H9 (cell line): ENCODE measurements around the gene AATK. TPM values are rescaled to one million over a fixed set of nuclear protein-coding genes. Genes with fewer than 3 reads are reported as not detected.

Source experiments
- DNase-seq: peaks from one replicate; pipeline ENCODE4 v3.0.0-alpha.2; 2017
- H2AFZ ChIP-seq: one replicate; pipeline ENCODE4 v1.6.1; 2013; ENCODE audit warnings: mild to moderate bottlenecking, low read length, control low read depth, moderate library complexity
- H2AK5ac ChIP-seq: 2 replicates; pipeline ENCODE4 v1.6.1; 2013; ENCODE audit warnings: low read length, control low read depth, mixed read lengths; ENCODE audit not compliant: insufficient read length
- H2BK120ac ChIP-seq: one replicate; pipeline ENCODE4 v1.6.1; 2013; ENCODE audit warnings: low read depth, mild to moderate bottlenecking, low read length, control low read depth, inconsistent platforms; ENCODE audit not compliant: poor library complexity, severe bottlenecking
- H2BK12ac ChIP-seq: 2 replicates; pipeline ENCODE4 v1.6.1; 2013; ENCODE audit warnings: low read length, control low read depth, mixed read lengths, low read depth; ENCODE audit not compliant: insufficient read length
- H2BK15ac ChIP-seq: 2 replicates; pipeline ENCODE4 v1.6.1; 2013; ENCODE audit warnings: low read depth, low read length, control low read depth
- H2BK20ac ChIP-seq: one replicate; pipeline ENCODE4 v1.6.1; 2013; ENCODE audit warnings: low read depth, mild to moderate bottlenecking, low read length, control low read depth, inconsistent platforms; ENCODE audit not compliant: poor library complexity, severe bottlenecking
- H2BK5ac ChIP-seq: 2 replicates; pipeline ENCODE4 v1.6.1; 2013; ENCODE audit warnings: low read length, control low read depth, mixed read lengths; ENCODE audit not compliant: insufficient read length
- H3K14ac ChIP-seq: 2 replicates; pipeline ENCODE4 v1.6.1; 2013; ENCODE audit warnings: low read length, control low read depth; ENCODE audit not compliant: insufficient read depth
- H3K18ac ChIP-seq: 2 replicates; pipeline ENCODE4 v1.6.1; 2013; ENCODE audit warnings: low read depth, mild to moderate bottlenecking, mixed read lengths, low read length, control low read depth; ENCODE audit not compliant: insufficient read length
- H3K23ac ChIP-seq: 2 replicates; pipeline ENCODE4 v1.6.1; 2013; ENCODE audit warnings: low read length, control low read depth, mixed read lengths, low read depth; ENCODE audit not compliant: insufficient read length
- H3K23me2 ChIP-seq: 2 replicates; pipeline ENCODE4 v1.6.1; 2013; ENCODE audit warnings: low read depth, mild to moderate bottlenecking, mixed read lengths, low read length, control low read depth; ENCODE audit not compliant: insufficient read length, poor library complexity, severe bottlenecking
- H3K27ac ChIP-seq: 2 replicates; pipeline ENCODE4 v1.5.1; 2013; ENCODE audit warnings: low read length, control low read depth, mixed read lengths, low read depth; ENCODE audit not compliant: insufficient read length
- H3K27me3 ChIP-seq: 2 replicates; pipeline ENCODE4 v1.6.1; 2013; ENCODE audit warnings: low read length, control low read depth, inconsistent platforms; ENCODE audit not compliant: insufficient read depth
- H3K4ac ChIP-seq: 2 replicates; pipeline ENCODE4 v1.6.1; 2013; ENCODE audit warnings: low read depth, mild to moderate bottlenecking, control low read depth, inconsistent platforms, low read length, moderate library complexity
- H3K4me1 ChIP-seq: 2 replicates; pipeline ENCODE4 v1.6.1; 2013; ENCODE audit warnings: low read length, control low read depth, inconsistent platforms; ENCODE audit not compliant: insufficient read depth
- H3K4me2 ChIP-seq: 2 replicates; pipeline ENCODE4 v1.6.1; 2013; ENCODE audit warnings: low read length, control low read depth, mixed read lengths; ENCODE audit not compliant: insufficient read length, insufficient read depth
- H3K56ac ChIP-seq: 2 replicates; pipeline ENCODE4 v1.6.1; 2013; ENCODE audit warnings: low read depth, mild to moderate bottlenecking, mixed read lengths, low read length, control low read depth; ENCODE audit not compliant: insufficient read length
- H3K79me1 ChIP-seq: 2 replicates; pipeline ENCODE4 v1.6.1; 2013; ENCODE audit warnings: low read depth, mild to moderate bottlenecking, moderate library complexity, low read length, control low read depth, inconsistent platforms; ENCODE audit not compliant: insufficient read depth, poor library complexity, severe bottlenecking
- H3K79me2 ChIP-seq: 2 replicates; pipeline ENCODE4 v1.6.1; 2013; ENCODE audit warnings: low read length, control low read depth, inconsistent platforms; ENCODE audit not compliant: insufficient read depth
- H3K9ac ChIP-seq: 2 replicates; pipeline ENCODE4 v1.6.1; 2013; ENCODE audit warnings: low read length, control low read depth, mixed read lengths; ENCODE audit not compliant: insufficient read length; ENCODE audit errors: extremely low read depth
- H3K9me3 ChIP-seq: one replicate; pipeline ENCODE4 v1.6.1; 2013; ENCODE audit warnings: low read depth, low read length, inconsistent platforms; ENCODE audit not compliant: control insufficient read depth
- H3T11ph ChIP-seq: one replicate; pipeline ENCODE4 v1.6.1; 2013; ENCODE audit warnings: mild to moderate bottlenecking, low read length, control low read depth, inconsistent platforms
- H4K20me1 ChIP-seq: one replicate; pipeline ENCODE4 v1.6.1; 2013; ENCODE audit not compliant: control insufficient read depth, insufficient read length, insufficient read depth
- H4K5ac ChIP-seq: 2 replicates; pipeline ENCODE4 v1.6.1; 2013; ENCODE audit warnings: low read depth, mild to moderate bottlenecking, mixed read lengths, low read length, control low read depth; ENCODE audit not compliant: insufficient read length
- H4K8ac ChIP-seq: replicated peaks from 2 replicates; pipeline ENCODE4 v1.6.1; 2013; ENCODE audit warnings: low read length, control low read depth, mixed read lengths, low read depth; ENCODE audit not compliant: insufficient read length
- H4K91ac ChIP-seq: 2 replicates; pipeline ENCODE4 v1.6.1; 2013; ENCODE audit warnings: low read depth, mild to moderate bottlenecking, moderate library complexity, mixed read lengths, low read length, control low read depth; ENCODE audit not compliant: insufficient read length
- H3K27ac Mint-ChIP-seq, 3 experiments: 2 replicates in 2 of 3; 3 replicates in 1 of 3; pipeline ENCODE4 v1.8.0; 2020 to 2021; ENCODE audit warnings: mixed read lengths in 3 of 3, mild to moderate bottlenecking in 1 of 3, moderate library complexity in 1 of 3
- H3K27me3 Mint-ChIP-seq: 2 replicates; pipeline ENCODE4 v1.8.0; 2021; ENCODE audit warnings: low read depth, mild to moderate bottlenecking, moderate library complexity, mixed read lengths
- H3K36me3 Mint-ChIP-seq, 3 experiments: 2 replicates in 2 of 3; 3 replicates in 1 of 3; pipeline ENCODE4 v1.8.0; 2020 to 2021; ENCODE audit warnings: low read depth in 3 of 3, mixed read lengths in 3 of 3; ENCODE audit not compliant: insufficient read depth in 1 of 3
- H3K4me1 Mint-ChIP-seq, 2 experiments: 2 replicates each; pipeline ENCODE4 v1.8.0; 2020; ENCODE audit warnings: mixed read lengths in 2 of 2
- H3K4me3 Mint-ChIP-seq, 2 experiments: 2 replicates in 1 of 2; 3 replicates in 1 of 2; pipeline ENCODE4 v1.8.0; 2020 to 2021; ENCODE audit warnings: mild to moderate bottlenecking in 2 of 2, mixed read lengths in 2 of 2, moderate library complexity in 1 of 2
- H3K9me3 Mint-ChIP-seq, 2 experiments: 2 replicates in 1 of 2; 3 replicates in 1 of 2; pipeline ENCODE4 v1.8.0; 2020; ENCODE audit warnings: mild to moderate bottlenecking in 2 of 2, mixed read lengths in 2 of 2, moderate library complexity in 1 of 2
- CTCF ChIP-seq: fragments of 200-600 bp; sonication (generic); conservative IDR thresholded peaks from 3 replicates; pipeline ENCODE4 v1.8.0; 2021; ENCODE audit warnings: antibody characterized with exemption, mild to moderate bottlenecking
- WGBS: extraction: QIAGEN DNeasy Blood & Tissue Kit; methylation state at CpG from one replicate; pipeline ENCODE4 v1.1.7; 2013; ENCODE audit warnings: missing lambda C conversion rate, low lambda C conversion rate, mixed read lengths; ENCODE audit not compliant: insufficient read length; ENCODE audit errors: extremely low coverage; 5-methylcytosine and 5-hydroxymethylcytosine counted together
- total RNA-seq: library from RNA; stranded (reverse); gene quantifications from 2 replicates; pipeline ENCODE4 v1.2.1, GENCODE V29; 2021

The AATK gene
- total RNA-seq, 1 experiment from 2014 or later = 2.4 TPM

GRCh38 chr17:81150377-81151077, 15.5 kb downstream of the AATK start:
- DNase-seq = no peak
- no peak overlapping the region for H2BK120ac ChIP-seq
- no peaks in the 10 kb centered on the region for H4K20me1 ChIP-seq
- H3K9me3 ChIP-seq = no peaks in the 10 kb centered on the region
- H3K79me1 ChIP-seq = no peaks in the 10 kb centered on the region
- H3K23ac ChIP-seq = no peak overlapping the region
- H3K56ac ChIP-seq = no peak overlapping the region
- H3K14ac ChIP-seq = peak overlapping the region; percentile 37; the same call in 1 of the 2 replicates
- no peak overlapping the region for H3K27ac Mint-ChIP-seq
- H4K5ac ChIP-seq = no peak overlapping the region
- no peaks in the 10 kb centered on the region for H3K23me2 ChIP-seq
- no peak overlapping the region for H2BK5ac ChIP-seq
- H3K4me1 ChIP-seq = no peaks in the 10 kb centered on the region
- no peak overlapping the region for H4K91ac ChIP-seq
- no peak overlapping the region for H3K4me2 ChIP-seq
- no peak overlapping the region for H2AFZ ChIP-seq
- no peak overlapping the region for H3K4ac ChIP-seq
- H2BK12ac ChIP-seq = no peak overlapping the region
- H3K4me3 Mint-ChIP-seq = no peak overlapping the region
- no peak overlapping the region for H3T11ph ChIP-seq
- H3K36me3 Mint-ChIP-seq = no peaks in the 10 kb centered on the region
- peaks cover 2% of the 10 kb centered on the region for H3K27me3 Mint-ChIP-seq
- H3K27ac ChIP-seq = no peak overlapping the region
- no peak overlapping the region for H3K9ac ChIP-seq
- H2AK5ac ChIP-seq = no peak overlapping the region
- no peak overlapping the region for H2BK20ac ChIP-seq
- no peak for TF ChIP-seq CTCF
- no peaks in the 10 kb centered on the region for H3K27me3 ChIP-seq
- no peak overlapping the region for H4K8ac ChIP-seq
- no peaks in the 10 kb centered on the region for H3K4me1 Mint-ChIP-seq
- H3K9me3 Mint-ChIP-seq = no peaks in the 10 kb centered on the region; a peak in 1 of 5 replicates
- no CpG with 5 or more reads among the region's 14 CpGs for WGBS
- H3K79me2 ChIP-seq = no peaks in the 10 kb centered on the region
- no peak overlapping the region for H3K18ac ChIP-seq
- H2BK15ac ChIP-seq = no peak overlapping the region
